UCSD-AML1 (cell line): ENCODE results near the gene TNFAIP3.

Source experiments
- DNase-seq: peaks from one replicate; lab custom pipeline; 2025; ENCODE audit not compliant: unreplicated experiment; lab: John Stamatoyannopoulos, UW

The TNFAIP3 gene

GRCh38 chr6:137862419-137863090 lies 4.5 kb upstream of the TNFAIP3 start:
- DNase-seq: no peak

- no peak for DNase-seq
These were observed 3.8 kb upstream of the TNFAIP3 start for GRCh38 chr6:137863091-137863797.

GRCh38 chr6:137864812-137865508 lies 2.1 kb upstream of the TNFAIP3 start:
- DNase-seq: no peak

GRCh38 chr6:137866200-137866913 lies 702 bp upstream of the TNFAIP3 start:
- DNase-seq: no peak

GRCh38 chr6:137867685-137868509 lies 838 bp downstream of the TNFAIP3 start:
- peak; percentile 43 for DNase-seq

- no peak for DNase-seq
These were observed 1.9 kb downstream of the TNFAIP3 start for GRCh38 chr6:137868721-137869548.

GRCh38 chr6:137869549-137870307 lies 2.7 kb downstream of the TNFAIP3 start:
- DNase-seq: no peak

GRCh38 chr6:137870308-137870644 lies 3.2 kb downstream of the TNFAIP3 start:
- no peak for DNase-seq

- DNase-seq: no peak
These were observed 3.7 kb downstream of the TNFAIP3 start for GRCh38 chr6:137870744-137871247.

GRCh38 chr6:137871291-137871690 lies 4.2 kb downstream of the TNFAIP3 start:
- DNase-seq: no peak

- DNase-seq: no peak
These were observed 4.9 kb downstream of the TNFAIP3 start for GRCh38 chr6:137871831-137872454.

- DNase-seq: no peak
These were observed 5.6 kb downstream of the TNFAIP3 start for GRCh38 chr6:137872581-137873115.

- no peak for DNase-seq
These were observed 6.3 kb downstream of the TNFAIP3 start for GRCh38 chr6:137873273-137873762.

GRCh38 chr6:137874204-137875057 lies 7.4 kb downstream of the TNFAIP3 start:
- no peak for DNase-seq

- no peak for DNase-seq
These were observed 8.0 kb downstream of the TNFAIP3 start for GRCh38 chr6:137875058-137875520.

- no peak for DNase-seq
These were observed 8.5 kb downstream of the TNFAIP3 start for GRCh38 chr6:137875606-137876005.

GRCh38 chr6:137876547-137876946 lies 9.5 kb downstream of the TNFAIP3 start:
- no peak for DNase-seq
